ENCODE measurements around the gene CAV3. TPM values are rescaled to one million over a fixed set of nuclear protein-coding genes. Genes with fewer than 3 reads are reported as not detected.

CAV3 gene
- total and polyA plus RNA-seq, 2 experiments from 2014 or later: not detected

DNA sequence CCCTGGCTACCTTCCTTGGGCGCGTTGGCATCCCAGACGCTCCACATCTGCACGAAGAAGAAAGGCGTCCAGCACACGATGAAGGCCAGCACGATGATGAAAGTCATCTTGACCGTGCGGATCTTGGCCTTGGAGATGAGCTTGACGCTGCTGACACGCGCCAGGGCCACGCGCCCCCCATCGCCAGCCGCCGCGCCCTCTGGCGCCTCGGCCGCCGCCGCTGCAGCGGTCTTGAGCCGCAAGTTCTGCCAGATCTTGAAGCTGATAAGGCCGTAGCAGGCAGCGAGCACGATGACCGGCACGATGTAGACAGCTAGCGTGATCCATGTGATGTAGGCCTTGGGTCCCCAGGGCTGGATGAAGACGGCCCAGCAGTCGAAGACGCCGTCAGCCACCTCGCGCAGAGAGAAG, 33.7 kb downstream of the CAV3 start (continued):
- TF ChIP-seq, protein P1, sequence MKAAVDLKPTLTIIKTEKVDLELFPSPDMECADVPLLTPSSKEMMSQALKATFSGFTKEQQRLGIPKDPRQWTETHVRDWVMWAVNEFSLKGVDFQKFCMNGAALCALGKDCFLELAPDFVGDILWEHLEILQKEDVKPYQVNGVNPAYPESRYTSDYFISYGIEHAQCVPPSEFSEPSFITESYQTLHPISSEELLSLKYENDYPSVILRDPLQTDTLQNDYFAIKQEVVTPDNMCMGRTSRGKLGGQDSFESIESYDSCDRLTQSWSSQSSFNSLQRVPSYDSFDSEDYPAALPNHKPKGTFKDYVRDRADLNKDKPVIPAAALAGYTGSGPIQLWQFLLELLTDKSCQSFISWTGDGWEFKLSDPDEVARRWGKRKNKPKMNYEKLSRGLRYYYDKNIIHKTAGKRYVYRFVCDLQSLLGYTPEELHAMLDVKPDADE (IDR thresholded peaks at IDR 0.05): no peak
- no peak for TF ChIP-seq EZH2phosphoT487 (IDR thresholded peaks at IDR 0.05; ENCODE audit: unreplicated experiment)
- no peak for TF ChIP-seq JUNB (IDR thresholded peaks at IDR 0.05; ENCODE audit: unreplicated experiment)
- TF ChIP-seq, protein P2, sequence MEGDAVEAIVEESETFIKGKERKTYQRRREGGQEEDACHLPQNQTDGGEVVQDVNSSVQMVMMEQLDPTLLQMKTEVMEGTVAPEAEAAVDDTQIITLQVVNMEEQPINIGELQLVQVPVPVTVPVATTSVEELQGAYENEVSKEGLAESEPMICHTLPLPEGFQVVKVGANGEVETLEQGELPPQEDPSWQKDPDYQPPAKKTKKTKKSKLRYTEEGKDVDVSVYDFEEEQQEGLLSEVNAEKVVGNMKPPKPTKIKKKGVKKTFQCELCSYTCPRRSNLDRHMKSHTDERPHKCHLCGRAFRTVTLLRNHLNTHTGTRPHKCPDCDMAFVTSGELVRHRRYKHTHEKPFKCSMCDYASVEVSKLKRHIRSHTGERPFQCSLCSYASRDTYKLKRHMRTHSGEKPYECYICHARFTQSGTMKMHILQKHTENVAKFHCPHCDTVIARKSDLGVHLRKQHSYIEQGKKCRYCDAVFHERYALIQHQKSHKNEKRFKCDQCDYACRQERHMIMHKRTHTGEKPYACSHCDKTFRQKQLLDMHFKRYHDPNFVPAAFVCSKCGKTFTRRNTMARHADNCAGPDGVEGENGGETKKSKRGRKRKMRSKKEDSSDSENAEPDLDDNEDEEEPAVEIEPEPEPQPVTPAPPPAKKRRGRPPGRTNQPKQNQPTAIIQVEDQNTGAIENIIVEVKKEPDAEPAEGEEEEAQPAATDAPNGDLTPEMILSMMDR (conservative IDR thresholded peaks at IDR 0.05; ENCODE audit: low read depth in 2 of 2): no peak
- no peak for TF ChIP-seq ZNF331 (CRISPR knock-in tag; IDR thresholded peaks at IDR 0.05; ENCODE audit: low read depth)
- no peak for TF ChIP-seq STAT1 (IDR thresholded peaks at IDR 0.05; ENCODE audit: unreplicated experiment)

DNA sequence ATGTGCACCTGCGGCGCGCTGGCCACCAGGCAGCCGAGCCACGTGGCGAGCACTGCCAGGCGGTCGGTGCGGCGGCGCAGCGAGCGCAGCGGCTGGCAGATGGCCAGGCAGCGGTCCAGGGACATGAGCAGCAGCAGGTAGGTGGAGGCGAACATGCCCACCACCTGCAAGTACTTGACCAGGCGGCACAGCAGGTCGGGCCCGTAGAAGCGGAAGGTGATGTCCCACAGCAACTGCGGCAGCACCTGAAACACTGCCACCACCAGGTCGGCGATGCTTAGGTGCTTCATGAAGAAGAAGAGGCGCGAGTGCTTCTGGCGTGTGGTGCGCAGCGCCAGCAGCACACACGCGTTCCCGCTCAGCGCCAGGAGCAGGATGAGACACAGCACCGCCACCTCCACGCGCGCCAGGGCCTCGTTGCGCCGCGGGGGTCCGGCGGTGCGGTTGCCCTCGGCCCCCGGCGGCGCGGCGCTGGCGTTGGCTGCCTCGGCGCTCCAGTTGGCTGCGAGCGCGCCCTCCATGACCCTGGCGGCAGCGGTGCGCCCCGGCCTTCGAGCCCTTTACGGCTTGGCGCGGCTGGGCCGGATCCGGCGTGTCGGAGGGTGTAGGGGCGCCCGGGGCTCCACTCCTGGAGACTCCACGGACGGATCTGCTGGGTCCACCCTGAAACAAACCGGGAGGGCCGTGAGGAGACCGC, 34.2 kb downstream of the CAV3 start:
- Mint-ChIP-seq H3K27me3 (ENCODE audit: insufficient read depth, low read depth, poor library complexity) (peaks cover 46% of the 10 kb centered on the region), H3K4me3 (peak overlapping the region; percentile 69), H3K36me3 (ENCODE audit: low read depth) (no peaks in the 10 kb centered on the region), H3K27ac (no peak overlapping the region), H3K9me3 (no peaks in the 10 kb centered on the region), H3K4me1 (peaks cover 31% of the 10 kb centered on the region)
- H3K4me2 ChIP-seq: peak overlapping the region; percentile 90
- no peak for TF ChIP-seq ZNF114 (CRISPR knock-in tag; IDR thresholded peaks at IDR 0.05)
- TF ChIP-seq, protein P2 (conservative IDR thresholded peaks at IDR 0.05; ENCODE audit: low read depth in 2 of 2): peak; percentile 52 to 76
- H3K9me2 ChIP-seq (ENCODE audit: insufficient read depth): 0 out of 2 replicates have a peak, but pooled peaks cover 9% of the 10 kb centered on the region
- H3K27me3 ChIP-seq (ENCODE audit: insufficient read depth): peaks cover 37% of the 10 kb centered on the region
- H2AFZ ChIP-seq: peak overlapping the region; percentile 94
- H3K36me3 ChIP-seq (ENCODE audit: insufficient read depth): no peaks in the 10 kb centered on the region
- peak overlapping the region; percentile 62 for H3K4me3 ChIP-seq
- no peaks in the 10 kb centered on the region for H3K79me2 ChIP-seq (replicated peaks; ENCODE audit: insufficient read depth)
- peak; percentile 69 for ATAC-seq
- peaks cover 21% of the 10 kb centered on the region for H3K4me1 ChIP-seq (ENCODE audit: insufficient read depth)
- no peaks in the 10 kb centered on the region for H4K20me1 ChIP-seq (replicated peaks; ENCODE audit: insufficient read depth)
- H3K27ac ChIP-seq (ENCODE audit: low read depth): no peak overlapping the region
- peak; percentile 84 for DNase-seq (ENCODE audit: low spot score)
- peaks cover 9% of the 10 kb centered on the region; the same call in 1 of the 2 replicates for H3F3A ChIP-seq (replicated peaks; ENCODE audit: low read depth)

All from GM23338 (cell line).